ENCODE data around the gene TMPRSS6. TPM values are rescaled to one million over a fixed set of nuclear protein-coding genes. Genes with fewer than 3 reads are reported as not detected.

Gene TMPRSS6
- total and polyA plus RNA-seq, 2 donors (not counting 1 experiment from before 2014, with no cell fraction given): not detected

DNA sequence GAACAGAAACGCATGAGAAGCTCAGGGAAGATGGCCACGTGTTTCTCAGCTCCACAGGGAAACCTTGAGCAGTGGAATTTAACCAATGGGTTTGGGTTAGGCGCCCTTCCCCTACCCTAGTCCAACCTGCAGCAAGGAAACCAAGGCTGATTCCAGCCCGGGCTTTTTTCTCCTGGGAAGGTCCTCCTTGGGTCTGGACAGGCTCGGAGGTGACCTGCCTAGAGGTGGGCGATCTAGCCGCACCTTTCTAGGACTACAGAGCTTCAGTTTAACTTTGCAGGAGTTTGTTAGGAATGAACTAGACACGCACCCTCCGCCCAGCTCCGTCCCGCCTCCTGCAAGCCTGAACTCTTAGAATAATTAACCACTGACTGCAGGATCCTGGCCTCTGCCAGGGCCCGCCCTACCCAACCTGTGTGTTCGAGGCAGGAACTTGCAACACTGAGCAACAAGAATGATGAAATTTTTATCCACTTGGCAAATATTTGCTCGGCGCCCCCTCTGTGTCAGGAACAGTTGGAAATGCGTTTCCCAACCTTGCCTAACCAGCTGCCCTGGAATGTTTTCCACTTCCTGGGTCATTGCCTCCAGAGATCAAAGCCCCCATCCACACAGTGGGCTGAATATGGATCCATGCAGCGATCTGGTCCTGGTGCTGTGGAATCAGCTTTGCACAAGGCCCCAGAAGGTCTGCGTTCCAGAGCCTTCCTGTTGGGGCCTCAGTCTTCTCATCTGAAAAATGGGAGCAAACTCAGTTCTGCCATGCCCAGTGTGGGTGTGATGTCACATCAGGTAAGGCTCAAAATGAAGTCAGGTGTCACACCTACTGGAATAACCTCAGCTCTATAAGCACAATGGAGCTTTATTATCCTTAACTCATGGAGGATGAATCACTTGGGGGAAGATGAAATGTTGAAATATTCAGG lies 76.7 kb downstream of the TMPRSS6 start:
- DNase-seq (ENCODE audit: low read depth in 2 of 2): peak; percentile 38 to 79
- no peak for TF ChIP-seq EZH2 (IDR thresholded peaks at IDR 0.05; ENCODE audit: low read length, missing control alignments)
- TF ChIP-seq, protein P1, sequence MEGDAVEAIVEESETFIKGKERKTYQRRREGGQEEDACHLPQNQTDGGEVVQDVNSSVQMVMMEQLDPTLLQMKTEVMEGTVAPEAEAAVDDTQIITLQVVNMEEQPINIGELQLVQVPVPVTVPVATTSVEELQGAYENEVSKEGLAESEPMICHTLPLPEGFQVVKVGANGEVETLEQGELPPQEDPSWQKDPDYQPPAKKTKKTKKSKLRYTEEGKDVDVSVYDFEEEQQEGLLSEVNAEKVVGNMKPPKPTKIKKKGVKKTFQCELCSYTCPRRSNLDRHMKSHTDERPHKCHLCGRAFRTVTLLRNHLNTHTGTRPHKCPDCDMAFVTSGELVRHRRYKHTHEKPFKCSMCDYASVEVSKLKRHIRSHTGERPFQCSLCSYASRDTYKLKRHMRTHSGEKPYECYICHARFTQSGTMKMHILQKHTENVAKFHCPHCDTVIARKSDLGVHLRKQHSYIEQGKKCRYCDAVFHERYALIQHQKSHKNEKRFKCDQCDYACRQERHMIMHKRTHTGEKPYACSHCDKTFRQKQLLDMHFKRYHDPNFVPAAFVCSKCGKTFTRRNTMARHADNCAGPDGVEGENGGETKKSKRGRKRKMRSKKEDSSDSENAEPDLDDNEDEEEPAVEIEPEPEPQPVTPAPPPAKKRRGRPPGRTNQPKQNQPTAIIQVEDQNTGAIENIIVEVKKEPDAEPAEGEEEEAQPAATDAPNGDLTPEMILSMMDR (conservative IDR thresholded peaks at IDR 0.05 in 1 of 2, IDR thresholded peaks at IDR 0.05 in 1 of 2; ENCODE audit: low read depth in 1 of 2, low read length in 2 of 2): no peak
- H3K4me3 ChIP-seq (replicated peaks in 1 of 4; ENCODE audit: control extremely low read depth in 1 of 4, insufficient read depth in 1 of 4, low read depth in 3 of 4, low read length in 4 of 4): no peak overlapping the region
- H3K79me2 ChIP-seq (ENCODE audit: control insufficient read depth, insufficient read depth, low read length): no peaks in the 10 kb centered on the region
- H3K27me3 ChIP-seq (ENCODE audit: control insufficient read depth, insufficient read depth, low read length): no peaks in the 10 kb centered on the region
- H4K20me1 ChIP-seq (ENCODE audit: control insufficient read depth, extremely low read depth, insufficient read depth, low read length): no peaks in the 10 kb centered on the region
- no peak overlapping the region for H3K9ac ChIP-seq (ENCODE audit: insufficient read depth, low read length)
- no peak overlapping the region for H3K4me2 ChIP-seq (ENCODE audit: extremely low read depth, insufficient read depth, low read length)
- no peaks in the 10 kb centered on the region for H3K4me1 ChIP-seq (ENCODE audit: control insufficient read depth, extremely low read depth, insufficient read depth, low read length)
- peaks cover 6% of the 10 kb centered on the region for H3K36me3 ChIP-seq (ENCODE audit: control insufficient read depth, insufficient read depth, low read length)
- no peaks in the 10 kb centered on the region for H3K9me3 ChIP-seq (ENCODE audit: control insufficient read depth, insufficient read depth, low read depth, low read length)
- no peak overlapping the region for H2AFZ ChIP-seq (ENCODE audit: low read length)
- no peak overlapping the region for H3K27ac ChIP-seq (ENCODE audit: insufficient read depth, low read length)

DNA sequence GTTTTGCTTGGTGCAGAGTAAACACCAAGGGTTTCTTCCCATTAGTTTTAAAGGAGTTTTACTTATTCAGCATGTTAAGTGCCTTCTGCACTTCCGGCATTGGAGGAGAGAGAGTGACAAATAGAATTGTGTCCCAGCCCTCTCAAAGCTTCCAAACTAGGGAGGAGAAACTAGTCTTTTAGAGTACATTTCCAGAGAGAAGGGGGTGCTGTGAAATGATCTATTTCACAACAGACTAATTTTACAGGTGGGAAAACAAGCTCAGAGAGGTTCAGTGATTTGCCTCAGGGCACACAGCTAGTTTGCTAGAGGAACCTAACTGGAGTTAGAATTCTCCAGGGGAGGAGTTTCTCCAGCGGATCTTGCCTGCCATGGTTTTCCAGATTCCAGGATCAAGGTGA lies 77.4 kb downstream of the TMPRSS6 start:
- H3K27ac ChIP-seq (ENCODE audit: insufficient read depth, low read length): no peak overlapping the region
- no peak overlapping the region for H2AFZ ChIP-seq (ENCODE audit: low read length)
- no peak overlapping the region for H3K9ac ChIP-seq (ENCODE audit: insufficient read depth, low read length)
- H3K4me3 ChIP-seq (replicated peaks in 1 of 4; ENCODE audit: control extremely low read depth in 1 of 4, insufficient read depth in 1 of 4, low read depth in 3 of 4, low read length in 4 of 4): no peak overlapping the region
- TF ChIP-seq, protein P1 (conservative IDR thresholded peaks at IDR 0.05 in 1 of 2, IDR thresholded peaks at IDR 0.05 in 1 of 2; ENCODE audit: low read depth in 1 of 2, low read length in 2 of 2): no peak
- no peak for TF ChIP-seq EZH2 (IDR thresholded peaks at IDR 0.05; ENCODE audit: low read length, missing control alignments)
- DNase-seq (ENCODE audit: low read depth in 2 of 2): no peak
- H3K4me2 ChIP-seq (ENCODE audit: extremely low read depth, insufficient read depth, low read length): no peak overlapping the region
- no peaks in the 10 kb centered on the region for H3K9me3 ChIP-seq (ENCODE audit: control insufficient read depth, insufficient read depth, low read depth, low read length)
- no peaks in the 10 kb centered on the region for H4K20me1 ChIP-seq (ENCODE audit: control insufficient read depth, extremely low read depth, insufficient read depth, low read length)
- H3K27me3 ChIP-seq (ENCODE audit: control insufficient read depth, insufficient read depth, low read length): no peaks in the 10 kb centered on the region
- no peaks in the 10 kb centered on the region for H3K4me1 ChIP-seq (ENCODE audit: control insufficient read depth, extremely low read depth, insufficient read depth, low read length)
- no peaks in the 10 kb centered on the region for H3K79me2 ChIP-seq (ENCODE audit: control insufficient read depth, insufficient read depth, low read length)
- peaks cover 6% of the 10 kb centered on the region for H3K36me3 ChIP-seq (ENCODE audit: control insufficient read depth, insufficient read depth, low read length)

DNA sequence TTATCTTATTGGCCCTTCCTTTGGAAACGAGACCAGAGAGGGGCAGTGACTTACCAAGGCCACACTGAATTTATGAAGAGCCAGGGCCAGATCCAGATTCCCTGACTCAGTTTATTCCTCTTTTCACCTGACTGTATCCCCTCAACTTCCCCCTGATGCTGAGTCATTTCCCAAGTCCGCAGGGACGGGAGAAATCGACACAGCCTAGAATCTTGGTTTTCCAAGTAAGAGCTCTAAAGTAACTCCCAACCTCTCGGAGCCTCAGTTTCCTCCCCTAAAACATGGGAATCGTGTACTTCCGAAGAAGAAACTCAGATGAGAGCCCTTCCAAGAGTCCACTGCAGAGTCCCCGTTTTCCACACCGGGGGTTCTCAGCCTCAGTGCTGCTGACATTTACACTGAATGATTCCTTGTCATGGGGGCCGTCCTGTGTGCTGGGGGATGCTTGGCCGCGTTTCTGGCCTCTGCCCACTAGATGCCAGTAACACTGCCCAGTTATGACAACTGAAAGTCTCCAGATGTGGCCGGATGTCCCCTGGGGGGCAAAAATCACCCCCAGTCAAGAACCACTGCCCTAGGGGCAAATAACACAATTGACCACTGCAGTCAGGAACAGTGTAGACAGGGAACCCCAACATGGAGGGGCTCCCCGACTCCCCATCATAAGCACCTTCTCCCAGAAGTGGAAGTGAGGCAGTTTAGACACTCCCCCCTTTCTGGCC lies 78.8 kb downstream of the TMPRSS6 start:
- Histone ChIP-seq H2AFZ (ENCODE audit: low read length) (no peak overlapping the region), H3K79me2 (ENCODE audit: control insufficient read depth, insufficient read depth, low read length) (no peaks in the 10 kb centered on the region), H3K27me3 (ENCODE audit: control insufficient read depth, insufficient read depth, low read length) (no peaks in the 10 kb centered on the region), H3K9ac (ENCODE audit: insufficient read depth, low read length) (no peak overlapping the region), H3K4me3 (replicated peaks in 1 of 4; ENCODE audit: control extremely low read depth in 1 of 4, insufficient read depth in 1 of 4, low read depth in 3 of 4, low read length in 4 of 4) (no peak overlapping the region), H4K20me1 (ENCODE audit: control insufficient read depth, extremely low read depth, insufficient read depth, low read length) (no peaks in the 10 kb centered on the region), H3K4me1 (ENCODE audit: control insufficient read depth, extremely low read depth, insufficient read depth, low read length) (no peaks in the 10 kb centered on the region), H3K36me3 (ENCODE audit: control insufficient read depth, insufficient read depth, low read length) (peaks cover 7% of the 10 kb centered on the region), H3K9me3 (ENCODE audit: control insufficient read depth, insufficient read depth, low read depth, low read length) (no peaks in the 10 kb centered on the region), H3K27ac (ENCODE audit: insufficient read depth, low read length) (no peak overlapping the region), H3K4me2 (ENCODE audit: extremely low read depth, insufficient read depth, low read length) (no peak overlapping the region)
- no peak for DNase-seq (ENCODE audit: low read depth in 2 of 2)
- no peak for TF ChIP-seq EZH2 (IDR thresholded peaks at IDR 0.05; ENCODE audit: low read length, missing control alignments)
- TF ChIP-seq, protein P1 (conservative IDR thresholded peaks at IDR 0.05 in 1 of 2, IDR thresholded peaks at IDR 0.05 in 1 of 2; ENCODE audit: low read depth in 1 of 2, low read length in 2 of 2): no peak
